Measurements from ENCODE around the gene GCGR.

DNA sequence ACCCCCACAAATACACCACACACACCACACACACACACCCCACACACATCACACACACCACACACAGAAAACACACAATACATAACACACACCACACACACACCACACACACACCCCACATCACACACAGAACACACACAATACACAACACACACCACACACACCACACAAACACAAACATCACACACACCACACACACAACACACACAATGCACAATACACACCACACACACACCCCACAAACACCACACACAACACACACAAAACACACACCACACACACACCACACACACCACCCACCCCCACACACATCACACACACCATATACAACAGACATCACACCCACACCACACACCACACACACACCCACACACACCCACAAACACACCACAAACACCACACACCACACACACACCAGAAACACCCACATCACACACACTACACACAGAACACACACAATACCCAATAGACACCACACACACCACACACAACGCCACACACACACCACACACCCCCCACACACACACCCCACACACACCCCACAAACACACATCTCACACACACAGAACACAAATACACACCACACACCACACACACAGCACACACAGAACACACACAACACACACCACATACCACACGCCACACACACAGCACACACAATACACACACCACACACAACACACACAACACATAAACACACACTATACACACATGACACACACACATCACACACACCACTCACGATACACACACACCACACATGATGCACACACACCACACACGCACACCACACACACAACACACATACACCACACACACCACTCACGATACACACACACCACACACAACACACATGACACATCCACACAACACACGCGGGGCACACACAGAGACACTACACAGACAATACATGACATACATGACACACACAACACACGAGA is 11.0 kb upstream of the GCGR start:
- TF ChIP-seq, protein P1, sequence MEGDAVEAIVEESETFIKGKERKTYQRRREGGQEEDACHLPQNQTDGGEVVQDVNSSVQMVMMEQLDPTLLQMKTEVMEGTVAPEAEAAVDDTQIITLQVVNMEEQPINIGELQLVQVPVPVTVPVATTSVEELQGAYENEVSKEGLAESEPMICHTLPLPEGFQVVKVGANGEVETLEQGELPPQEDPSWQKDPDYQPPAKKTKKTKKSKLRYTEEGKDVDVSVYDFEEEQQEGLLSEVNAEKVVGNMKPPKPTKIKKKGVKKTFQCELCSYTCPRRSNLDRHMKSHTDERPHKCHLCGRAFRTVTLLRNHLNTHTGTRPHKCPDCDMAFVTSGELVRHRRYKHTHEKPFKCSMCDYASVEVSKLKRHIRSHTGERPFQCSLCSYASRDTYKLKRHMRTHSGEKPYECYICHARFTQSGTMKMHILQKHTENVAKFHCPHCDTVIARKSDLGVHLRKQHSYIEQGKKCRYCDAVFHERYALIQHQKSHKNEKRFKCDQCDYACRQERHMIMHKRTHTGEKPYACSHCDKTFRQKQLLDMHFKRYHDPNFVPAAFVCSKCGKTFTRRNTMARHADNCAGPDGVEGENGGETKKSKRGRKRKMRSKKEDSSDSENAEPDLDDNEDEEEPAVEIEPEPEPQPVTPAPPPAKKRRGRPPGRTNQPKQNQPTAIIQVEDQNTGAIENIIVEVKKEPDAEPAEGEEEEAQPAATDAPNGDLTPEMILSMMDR (optimal IDR thresholded peaks at IDR 0.05 in 1 of 3, IDR thresholded peaks at IDR 0.05 in 1 of 3, conservative IDR thresholded peaks at IDR 0.05 in 1 of 3; ENCODE audit: extremely low read depth in 1 of 3, insufficient read depth in 2 of 3, low read length in 3 of 3): no peak
- TF ChIP-seq EZH2 (IDR thresholded peaks at IDR 0.05; ENCODE audit: low read length): no peak

Data from keratinocyte (primary cell).